Esophagus muscularis mucosa (tissue), 4 donors: ENCODE measurements around the gene TECR. TPM values are rescaled to one million over a fixed set of nuclear protein-coding genes. Genes with fewer than 3 reads are reported as not detected.
A peak's percentile ranks its signal among the peaks of the same experiment; 100 is the strongest.

Experiments
- DNase-seq: peaks from one replicate; pipeline ENCODE4 v3.0.0-alpha.2; 2017; ENCODE audit errors: extremely low spot score
- H3K27ac ChIP-seq, 4 donors: fragments of 200-600 bp; sonication (generic); replicated peaks in 1 of 4; 1 replicate in 3 of 4; 2 replicates in 1 of 4; pipeline ENCODE4 v1.5.1; 2016 to 2019; ENCODE audit warnings: mild to moderate bottlenecking in 1 of 4
- H3K27me3 ChIP-seq, 4 donors: fragments of 200-600 bp; sonication (generic); one replicate each; pipeline versions ENCODE4 v1.5.1 to v1.6.0; 2016 to 2019
- H3K36me3 ChIP-seq, 4 donors: fragments of 200-600 bp; sonication (generic); one replicate each; pipeline ENCODE4 v1.5.1; 2016 to 2019
- H3K4me1 ChIP-seq, 4 donors: fragments of 200-600 bp; sonication (generic); one replicate each; pipeline ENCODE4 v1.5.1; 2016 to 2019
- H3K4me3 ChIP-seq, 4 donors: fragments of 200-600 bp; sonication (generic); 1 replicate in 2 of 4; 2 replicates in 2 of 4; pipeline ENCODE4 v1.5.1; 2016 to 2019; ENCODE audit warnings: mild to moderate bottlenecking in 4 of 4, moderate library complexity in 1 of 4
- H3K9me3 ChIP-seq, 4 donors: fragments of 200-600 bp; sonication (generic); 1 replicate in 3 of 4; 2 replicates in 1 of 4; pipeline ENCODE4 v1.5.1; 2016 to 2019
- EP300 ChIP-seq: sonication (generic); formaldehyde crosslinking; IDR thresholded peaks from one replicate; pipeline ENCODE4 v1.6.1; 2017; ENCODE audit warnings: antibody characterized with exemption
- POLR2A ChIP-seq: fragments of 450-650 bp; IDR thresholded peaks from one replicate; pipeline ENCODE4 v1.6.1; 2017; ENCODE audit warnings: antibody characterized with exemption, moderate library complexity, mild to moderate bottlenecking, low read depth
- POLR2AphosphoS5 ChIP-seq, 2 donors: sonication (generic); formaldehyde crosslinking; IDR thresholded peaks; one replicate each; pipeline ENCODE4 v1.6.1; 2017; ENCODE audit warnings: antibody characterized with exemption in 2 of 2
- WGBS: methylation state at CpG from one replicate; pipeline ENCODE4 v1.1.5; 2018; 5-methylcytosine and 5-hydroxymethylcytosine counted together
- intact Hi-C: fragments of 100-400 bp; cut with DNase I; formaldehyde crosslinking; loops from one replicate; pipeline ENCODE4 v1.15.1; 2023
- total RNA-seq, 4 donors: library from RNA; depleted of rRNA; stranded (reverse); fragments of >200 nt; gene quantifications; one replicate each; pipeline versions ENCODE4 v1.1.0 to v1.2.1, GENCODE V29; 2016
- TF ChIP-seq, protein P1 (sequence below), 3 experiments: fragments of 200-600 bp in 2 of 3; fragments of 450-650 bp in 1 of 3; sonication (generic) in 2 of 3; IDR thresholded peaks; one replicate each; pipeline ENCODE4 v1.5.1; 2017 to 2019; ENCODE audit warnings: antibody characterized with exemption in 3 of 3, mild to moderate bottlenecking in 2 of 3, moderate library complexity in 1 of 3

Gene TECR
- total RNA-seq, 4 donors from 2014 or later: 18.7 to 32.7 (median 25.7) TPM

DNA sequence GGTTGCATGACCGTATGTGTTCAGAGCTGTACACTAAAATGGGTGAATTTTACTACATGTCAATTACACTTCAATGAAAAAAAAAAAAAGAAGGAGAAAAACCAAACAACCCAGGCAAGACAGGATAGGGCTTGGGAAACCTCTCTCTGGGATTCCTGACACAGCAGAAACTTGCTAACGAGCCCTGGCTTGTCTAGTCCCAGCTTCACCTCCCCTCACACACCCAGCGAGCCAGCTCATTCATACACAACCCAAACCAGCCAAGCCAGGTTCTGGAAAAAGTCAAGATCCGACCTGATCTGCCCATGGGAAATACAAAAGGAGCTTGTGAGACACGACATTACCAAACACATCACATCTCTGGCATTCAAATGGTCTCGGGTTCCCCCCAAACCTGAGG lies 3.7 kb upstream of the TECR start:
- TF ChIP-seq POLR2AphosphoS5 (IDR thresholded peaks at IDR 0.05) (no peak), POLR2A (no peak), EP300 (no peak)
- TF ChIP-seq, protein P1, sequence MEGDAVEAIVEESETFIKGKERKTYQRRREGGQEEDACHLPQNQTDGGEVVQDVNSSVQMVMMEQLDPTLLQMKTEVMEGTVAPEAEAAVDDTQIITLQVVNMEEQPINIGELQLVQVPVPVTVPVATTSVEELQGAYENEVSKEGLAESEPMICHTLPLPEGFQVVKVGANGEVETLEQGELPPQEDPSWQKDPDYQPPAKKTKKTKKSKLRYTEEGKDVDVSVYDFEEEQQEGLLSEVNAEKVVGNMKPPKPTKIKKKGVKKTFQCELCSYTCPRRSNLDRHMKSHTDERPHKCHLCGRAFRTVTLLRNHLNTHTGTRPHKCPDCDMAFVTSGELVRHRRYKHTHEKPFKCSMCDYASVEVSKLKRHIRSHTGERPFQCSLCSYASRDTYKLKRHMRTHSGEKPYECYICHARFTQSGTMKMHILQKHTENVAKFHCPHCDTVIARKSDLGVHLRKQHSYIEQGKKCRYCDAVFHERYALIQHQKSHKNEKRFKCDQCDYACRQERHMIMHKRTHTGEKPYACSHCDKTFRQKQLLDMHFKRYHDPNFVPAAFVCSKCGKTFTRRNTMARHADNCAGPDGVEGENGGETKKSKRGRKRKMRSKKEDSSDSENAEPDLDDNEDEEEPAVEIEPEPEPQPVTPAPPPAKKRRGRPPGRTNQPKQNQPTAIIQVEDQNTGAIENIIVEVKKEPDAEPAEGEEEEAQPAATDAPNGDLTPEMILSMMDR (IDR thresholded peaks at IDR 0.05): no peak
- H3K27ac ChIP-seq: no peak overlapping the region
- peaks cover 10 to 16% (median 12%) of the 10 kb centered on the region in 4 donors for H3K4me1 ChIP-seq
- no peak overlapping the region for H3K4me3 ChIP-seq
- intact Hi-C loops: no loop called here
- 74% methylated on average over 6 of the region's 6 CpGs for WGBS
- H3K36me3 ChIP-seq: no peaks in the 10 kb centered on the region
- no peak for DNase-seq
- H3K9me3 ChIP-seq: no peaks in the 10 kb centered on the region
- no peaks in the 10 kb centered on the region for H3K27me3 ChIP-seq

DNA sequence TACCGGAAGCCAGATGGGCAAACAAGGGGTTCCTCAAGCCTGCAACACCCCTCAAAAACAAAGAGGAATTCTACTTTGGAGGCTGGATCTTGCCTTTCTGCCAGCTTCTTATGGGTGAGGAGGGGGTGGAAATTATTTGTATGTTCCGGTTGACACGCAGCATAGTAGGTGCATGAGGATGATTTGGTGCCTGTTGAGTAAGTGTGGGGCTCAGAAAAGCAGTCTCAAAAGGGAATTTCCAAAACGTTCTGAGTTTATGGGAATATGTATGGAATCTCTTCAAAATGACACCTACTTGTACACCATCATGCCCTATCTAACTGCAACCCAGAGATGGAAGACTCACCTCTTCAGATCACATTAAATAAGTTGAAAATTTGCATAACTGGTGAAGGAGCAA lies 3.0 kb upstream of the TECR start:
- Histone ChIP-seq H3K36me3 (no peaks in the 10 kb centered on the region), H3K9me3 (no peaks in the 10 kb centered on the region), H3K27me3 (no peaks in the 10 kb centered on the region), H3K4me3 (no peak overlapping the region), H3K4me1 (peaks cover 15 to 21% (median 19%) of the 10 kb centered on the region in 4 donors), H3K27ac (no peak overlapping the region)
- intact Hi-C loops: no loop called here
- no peak for TF ChIP-seq EP300
- TF ChIP-seq, protein P1 (IDR thresholded peaks at IDR 0.05): no peak
- TF ChIP-seq POLR2A: no peak
- TF ChIP-seq POLR2AphosphoS5 (IDR thresholded peaks at IDR 0.05): no peak
- WGBS: 80% methylated on average over 4 of the region's 4 CpGs
- DNase-seq: no peak

DNA sequence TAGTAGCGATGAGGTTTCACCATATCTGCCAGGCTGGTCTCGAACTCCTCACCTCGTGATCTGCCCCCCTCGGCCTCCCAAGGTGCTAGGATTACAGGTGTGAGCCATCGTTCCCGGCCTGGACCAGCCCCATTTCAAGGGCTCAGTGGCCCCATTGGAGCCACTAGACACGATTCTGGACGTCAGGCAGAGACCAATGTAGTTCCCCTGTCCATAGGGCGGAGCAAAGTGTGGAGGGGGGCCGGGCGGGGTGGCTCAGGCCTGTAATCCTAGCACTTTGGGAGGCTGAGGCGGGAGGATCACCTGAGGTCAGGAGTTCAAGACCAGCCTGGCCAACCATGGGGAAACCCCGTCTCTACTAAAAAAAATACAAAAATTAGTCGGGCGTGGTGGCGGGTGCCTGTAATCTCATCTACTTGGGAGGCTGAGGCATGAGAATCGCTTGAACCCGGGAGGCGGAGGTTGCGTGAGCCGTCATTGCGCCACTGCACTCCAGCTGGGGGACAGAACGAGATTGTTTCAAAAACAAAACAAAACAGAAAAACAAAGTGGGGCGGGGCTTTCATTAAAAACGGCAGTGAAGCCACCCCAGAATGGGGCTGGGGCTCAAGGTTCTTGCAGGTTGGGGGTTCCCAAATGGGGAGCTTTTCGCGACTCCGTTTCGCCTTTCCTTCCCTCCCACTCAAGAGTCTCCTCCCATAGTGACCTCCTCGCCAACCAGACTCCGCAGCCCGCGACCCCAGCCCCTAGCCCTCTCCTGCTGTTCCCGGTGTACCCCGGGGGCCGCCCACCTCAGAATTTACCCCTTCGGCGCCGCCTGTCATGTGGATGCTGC lies 758 bp upstream of the TECR start:
- H3K4me1 ChIP-seq: peaks cover 23 to 28% (median 25%) of the 10 kb centered on the region in 4 donors
- H3K9me3 ChIP-seq: no peaks in the 10 kb centered on the region
- WGBS: 35% methylated on average over 34 of the region's 39 CpGs
- peak overlapping the region; percentile 88 to 93 (median 92) for H3K27ac ChIP-seq
- intact Hi-C loops: no loop called here
- no peaks in the 10 kb centered on the region for H3K36me3 ChIP-seq
- no peaks in the 10 kb centered on the region for H3K27me3 ChIP-seq
- TF ChIP-seq EP300 (no peak), POLR2A (no peak), POLR2AphosphoS5 (IDR thresholded peaks at IDR 0.05) (no peak)
- TF ChIP-seq, protein P1 (IDR thresholded peaks at IDR 0.05): no peak
- peak overlapping the region; percentile 59 to 82 (median 66) for H3K4me3 ChIP-seq
- DNase-seq: no peak

DNA sequence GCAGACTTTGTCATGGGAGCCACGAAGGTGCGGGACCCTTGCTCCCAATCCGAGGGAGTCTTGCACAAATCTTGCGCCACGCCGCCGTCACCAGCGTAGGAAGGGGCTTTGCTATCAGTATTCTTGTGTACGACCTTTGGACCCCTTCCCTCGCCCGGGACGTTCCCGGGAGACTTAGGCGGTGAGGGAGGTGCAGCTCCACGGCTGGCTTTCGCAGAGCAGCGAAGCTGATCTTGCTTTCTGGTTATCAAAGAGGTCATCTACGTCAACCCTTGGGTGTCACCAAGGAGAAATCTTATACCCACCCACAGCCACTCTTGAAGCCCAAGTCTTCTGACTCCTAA lies 583 bp downstream of the TECR start:
- WGBS: 0% methylated on average over 6 of the region's 18 CpGs
- intact Hi-C loops: no loop called here
- TF ChIP-seq EP300 (no peak), POLR2A (no peak), POLR2AphosphoS5 (IDR thresholded peaks at IDR 0.05) (no peak)
- TF ChIP-seq, protein P1 (IDR thresholded peaks at IDR 0.05): no peak
- Histone ChIP-seq H3K27ac (peak overlapping the region; percentile 88 to 93 (median 92)), H3K4me1 (peaks cover 23 to 28% (median 25%) of the 10 kb centered on the region in 4 donors), H3K36me3 (peaks cover 0 to 5% (median 3%) of the 10 kb centered on the region in 4 donors), H3K9me3 (no peaks in the 10 kb centered on the region), H3K27me3 (no peaks in the 10 kb centered on the region), H3K4me3 (peak overlapping the region; percentile 59 to 82 (median 66))
- DNase-seq: no peak
